Neural progenitor cell (in vitro differentiated cells): Measurements from ENCODE around the gene TMEM178B.

Source experiments
- EZH2 ChIP-seq: fragments of 200-600 bp; sonication (generic); IDR thresholded peaks from 2 replicates; pipeline ENCODE4 v1.6.1; 2017; ENCODE audit warnings: antibody characterized with exemption, mild to moderate bottlenecking, moderate library complexity
- EZH2phosphoT487 ChIP-seq: fragments of 200-600 bp; sonication (generic); IDR thresholded peaks from 2 replicates; pipeline ENCODE4 v1.6.1; 2017; ENCODE audit warnings: antibody characterized with exemption
- TF ChIP-seq, protein P1 (sequence below): fragments of 200-600 bp; sonication (generic); IDR thresholded peaks from 2 replicates; pipeline ENCODE4 v1.5.1; 2017; ENCODE audit warnings: antibody characterized with exemption, mild to moderate bottlenecking

DNA sequence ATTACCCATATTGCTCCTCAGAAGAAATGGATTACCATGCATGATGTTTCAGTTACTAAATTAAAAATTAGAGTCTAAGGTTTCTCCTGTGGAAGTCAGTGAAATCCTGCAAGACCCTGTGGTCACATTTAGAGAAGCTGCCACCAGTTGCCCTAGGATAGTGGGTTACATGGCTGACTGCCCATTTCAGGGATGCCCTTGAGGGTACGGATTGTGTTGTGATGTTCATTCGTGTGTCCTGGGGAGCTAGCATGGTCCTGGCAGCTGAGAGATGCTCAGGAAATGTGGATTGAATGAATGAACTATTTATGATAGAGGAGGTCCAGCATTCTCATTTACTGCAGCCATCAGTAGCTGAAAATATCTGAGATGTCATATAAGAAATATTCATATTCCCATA, 55.1 kb downstream of the TMEM178B start:
- TF ChIP-seq, protein P1, sequence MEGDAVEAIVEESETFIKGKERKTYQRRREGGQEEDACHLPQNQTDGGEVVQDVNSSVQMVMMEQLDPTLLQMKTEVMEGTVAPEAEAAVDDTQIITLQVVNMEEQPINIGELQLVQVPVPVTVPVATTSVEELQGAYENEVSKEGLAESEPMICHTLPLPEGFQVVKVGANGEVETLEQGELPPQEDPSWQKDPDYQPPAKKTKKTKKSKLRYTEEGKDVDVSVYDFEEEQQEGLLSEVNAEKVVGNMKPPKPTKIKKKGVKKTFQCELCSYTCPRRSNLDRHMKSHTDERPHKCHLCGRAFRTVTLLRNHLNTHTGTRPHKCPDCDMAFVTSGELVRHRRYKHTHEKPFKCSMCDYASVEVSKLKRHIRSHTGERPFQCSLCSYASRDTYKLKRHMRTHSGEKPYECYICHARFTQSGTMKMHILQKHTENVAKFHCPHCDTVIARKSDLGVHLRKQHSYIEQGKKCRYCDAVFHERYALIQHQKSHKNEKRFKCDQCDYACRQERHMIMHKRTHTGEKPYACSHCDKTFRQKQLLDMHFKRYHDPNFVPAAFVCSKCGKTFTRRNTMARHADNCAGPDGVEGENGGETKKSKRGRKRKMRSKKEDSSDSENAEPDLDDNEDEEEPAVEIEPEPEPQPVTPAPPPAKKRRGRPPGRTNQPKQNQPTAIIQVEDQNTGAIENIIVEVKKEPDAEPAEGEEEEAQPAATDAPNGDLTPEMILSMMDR: no peak
- TF ChIP-seq EZH2: no peak
- no peak for TF ChIP-seq EZH2phosphoT487
